Measurements from ENCODE around the gene ZMIZ1.

DNA sequence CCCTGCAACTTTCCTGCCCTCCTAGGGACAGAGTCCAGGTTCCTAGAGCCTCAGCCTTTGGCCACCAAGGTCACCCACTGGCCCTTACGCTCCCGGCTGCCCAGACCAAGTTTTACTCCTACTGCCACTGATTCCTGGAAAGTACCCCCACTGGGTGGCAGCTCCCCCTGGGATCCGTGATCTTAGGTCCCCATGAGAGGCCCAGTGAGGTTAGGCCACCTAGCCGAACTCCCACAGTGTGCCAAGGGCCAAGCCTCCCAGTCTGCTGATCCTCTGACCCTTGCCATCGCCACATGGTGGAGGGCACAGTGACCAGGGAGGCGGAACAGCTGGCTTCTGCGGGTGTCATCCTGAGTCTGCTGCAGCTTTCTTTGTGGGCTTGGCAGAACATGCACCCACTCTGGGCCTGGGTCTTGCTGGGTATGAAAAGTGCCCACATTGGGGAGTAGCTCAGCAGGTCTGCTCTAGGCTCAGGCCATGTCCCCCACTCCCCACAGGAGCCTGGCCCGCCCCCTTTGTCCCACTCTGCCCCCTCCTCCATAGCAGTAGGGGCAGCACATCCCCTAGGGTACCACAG lies 238.0 kb downstream of the ZMIZ1 start:
- TF ChIP-seq, protein P1, sequence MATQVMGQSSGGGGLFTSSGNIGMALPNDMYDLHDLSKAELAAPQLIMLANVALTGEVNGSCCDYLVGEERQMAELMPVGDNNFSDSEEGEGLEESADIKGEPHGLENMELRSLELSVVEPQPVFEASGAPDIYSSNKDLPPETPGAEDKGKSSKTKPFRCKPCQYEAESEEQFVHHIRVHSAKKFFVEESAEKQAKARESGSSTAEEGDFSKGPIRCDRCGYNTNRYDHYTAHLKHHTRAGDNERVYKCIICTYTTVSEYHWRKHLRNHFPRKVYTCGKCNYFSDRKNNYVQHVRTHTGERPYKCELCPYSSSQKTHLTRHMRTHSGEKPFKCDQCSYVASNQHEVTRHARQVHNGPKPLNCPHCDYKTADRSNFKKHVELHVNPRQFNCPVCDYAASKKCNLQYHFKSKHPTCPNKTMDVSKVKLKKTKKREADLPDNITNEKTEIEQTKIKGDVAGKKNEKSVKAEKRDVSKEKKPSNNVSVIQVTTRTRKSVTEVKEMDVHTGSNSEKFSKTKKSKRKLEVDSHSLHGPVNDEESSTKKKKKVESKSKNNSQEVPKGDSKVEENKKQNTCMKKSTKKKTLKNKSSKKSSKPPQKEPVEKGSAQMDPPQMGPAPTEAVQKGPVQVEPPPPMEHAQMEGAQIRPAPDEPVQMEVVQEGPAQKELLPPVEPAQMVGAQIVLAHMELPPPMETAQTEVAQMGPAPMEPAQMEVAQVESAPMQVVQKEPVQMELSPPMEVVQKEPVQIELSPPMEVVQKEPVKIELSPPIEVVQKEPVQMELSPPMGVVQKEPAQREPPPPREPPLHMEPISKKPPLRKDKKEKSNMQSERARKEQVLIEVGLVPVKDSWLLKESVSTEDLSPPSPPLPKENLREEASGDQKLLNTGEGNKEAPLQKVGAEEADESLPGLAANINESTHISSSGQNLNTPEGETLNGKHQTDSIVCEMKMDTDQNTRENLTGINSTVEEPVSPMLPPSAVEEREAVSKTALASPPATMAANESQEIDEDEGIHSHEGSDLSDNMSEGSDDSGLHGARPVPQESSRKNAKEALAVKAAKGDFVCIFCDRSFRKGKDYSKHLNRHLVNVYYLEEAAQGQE (IDR thresholded peaks at IDR 0.05), result no peak
- TF ChIP-seq, protein P2, sequence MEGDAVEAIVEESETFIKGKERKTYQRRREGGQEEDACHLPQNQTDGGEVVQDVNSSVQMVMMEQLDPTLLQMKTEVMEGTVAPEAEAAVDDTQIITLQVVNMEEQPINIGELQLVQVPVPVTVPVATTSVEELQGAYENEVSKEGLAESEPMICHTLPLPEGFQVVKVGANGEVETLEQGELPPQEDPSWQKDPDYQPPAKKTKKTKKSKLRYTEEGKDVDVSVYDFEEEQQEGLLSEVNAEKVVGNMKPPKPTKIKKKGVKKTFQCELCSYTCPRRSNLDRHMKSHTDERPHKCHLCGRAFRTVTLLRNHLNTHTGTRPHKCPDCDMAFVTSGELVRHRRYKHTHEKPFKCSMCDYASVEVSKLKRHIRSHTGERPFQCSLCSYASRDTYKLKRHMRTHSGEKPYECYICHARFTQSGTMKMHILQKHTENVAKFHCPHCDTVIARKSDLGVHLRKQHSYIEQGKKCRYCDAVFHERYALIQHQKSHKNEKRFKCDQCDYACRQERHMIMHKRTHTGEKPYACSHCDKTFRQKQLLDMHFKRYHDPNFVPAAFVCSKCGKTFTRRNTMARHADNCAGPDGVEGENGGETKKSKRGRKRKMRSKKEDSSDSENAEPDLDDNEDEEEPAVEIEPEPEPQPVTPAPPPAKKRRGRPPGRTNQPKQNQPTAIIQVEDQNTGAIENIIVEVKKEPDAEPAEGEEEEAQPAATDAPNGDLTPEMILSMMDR (IDR thresholded peaks at IDR 0.05; ENCODE audit: low read depth, low read length, missing input control), result no peak
- TF ChIP-seq RXRA (IDR thresholded peaks at IDR 0.05), result no peak
- TF ChIP-seq, protein P3, sequence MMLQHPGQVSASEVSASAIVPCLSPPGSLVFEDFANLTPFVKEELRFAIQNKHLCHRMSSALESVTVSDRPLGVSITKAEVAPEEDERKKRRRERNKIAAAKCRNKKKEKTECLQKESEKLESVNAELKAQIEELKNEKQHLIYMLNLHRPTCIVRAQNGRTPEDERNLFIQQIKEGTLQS (IDR thresholded peaks at IDR 0.05), result no peak
- TF ChIP-seq EGR1 (IDR thresholded peaks at IDR 0.05; ENCODE audit: low read depth in 2 of 2), result no peak
- TF ChIP-seq RAD21 (IDR thresholded peaks at IDR 0.05), result no peak
- no peak for TF ChIP-seq TAF1 (conservative IDR thresholded peaks at IDR 0.05)
- TF ChIP-seq, protein P4, sequence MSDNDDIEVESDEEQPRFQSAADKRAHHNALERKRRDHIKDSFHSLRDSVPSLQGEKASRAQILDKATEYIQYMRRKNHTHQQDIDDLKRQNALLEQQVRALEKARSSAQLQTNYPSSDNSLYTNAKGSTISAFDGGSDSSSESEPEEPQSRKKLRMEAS (IDR thresholded peaks at IDR 0.05), result no peak
